Esophagus (tissue), 2 donors: ENCODE results near the gene CFAP119. TPM values are rescaled to one million over a fixed set of nuclear protein-coding genes. Genes with fewer than 3 reads are reported as not detected.

Source experiments
- H3K27ac ChIP-seq, 2 donors: one replicate each; pipeline ENCODE4 v1.5.1; 2013; ENCODE audit warnings: low read depth in 2 of 2, mild to moderate bottlenecking in 2 of 2, inconsistent platforms in 1 of 2, low read length in 1 of 2, moderate library complexity in 1 of 2
- H3K27me3 ChIP-seq, 2 donors: one replicate each; pipeline ENCODE4 v1.6.1; 2013; ENCODE audit warnings: low read length in 2 of 2, control low read depth in 1 of 2, mild to moderate bottlenecking in 1 of 2; ENCODE audit not compliant: insufficient read depth in 2 of 2, control insufficient read depth in 1 of 2
- H3K36me3 ChIP-seq, 2 donors: one replicate each; pipeline ENCODE4 v1.6.1; 2013; ENCODE audit warnings: low read length in 1 of 2; ENCODE audit not compliant: control insufficient read depth in 2 of 2, insufficient read depth in 2 of 2
- H3K4me1 ChIP-seq, 2 donors: one replicate each; pipeline ENCODE4 v1.6.1; 2013; ENCODE audit warnings: low read length in 1 of 2; ENCODE audit not compliant: control insufficient read depth in 2 of 2, insufficient read depth in 2 of 2
- H3K4me3 ChIP-seq, 2 donors: one replicate each; pipeline ENCODE4 v1.5.1; 2013; ENCODE audit warnings: low read length in 2 of 2, mild to moderate bottlenecking in 2 of 2, low read depth in 1 of 2, moderate library complexity in 1 of 2
- H3K9me3 ChIP-seq, 2 donors: one replicate each; pipeline ENCODE4 v1.6.1; 2013; ENCODE audit warnings: mild to moderate bottlenecking in 2 of 2, low read depth in 1 of 2, low read length in 1 of 2, moderate library complexity in 1 of 2; ENCODE audit not compliant: control insufficient read depth in 2 of 2, insufficient read depth in 1 of 2
- WGBS, 2 donors: extraction: QIAGEN DNeasy Blood & Tissue Kit; methylation state at CpG; one replicate each; pipeline ENCODE4 v1.1.7; 2013; 5-methylcytosine and 5-hydroxymethylcytosine counted together
- polyA plus RNA-seq, 2 donors: library from polyadenylated mRNA; stranded (reverse); fragments of 200-250 nt; gene quantifications; one replicate each; pipeline ENCODE4 v1.2.3, GENCODE V29; 2013
- donor health status: healthy with polysubstance abuse.
- donor health status: Bipolar disorder and iron deficiency.

CFAP119 gene
- polyA plus RNA-seq, 2 donors, result 3.5 to 6.2 TPM

DNA sequence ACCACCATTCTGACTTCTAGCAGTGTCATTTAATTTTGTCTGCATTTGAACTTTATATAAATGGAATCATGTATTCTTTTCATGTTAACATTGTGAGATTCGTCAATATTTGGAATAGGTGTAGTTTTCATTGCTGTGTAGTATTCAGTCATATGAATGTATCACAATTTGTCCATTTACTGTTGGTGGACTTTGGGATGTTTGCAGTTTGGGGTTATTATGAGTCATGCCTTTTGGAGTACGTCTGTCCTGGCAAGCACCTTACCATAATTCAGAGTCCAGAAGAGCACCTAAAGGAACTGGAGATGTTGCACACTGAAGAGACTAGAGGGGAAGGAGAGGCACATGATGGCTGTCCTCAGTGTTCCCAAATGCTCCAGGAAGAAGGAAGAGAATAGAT is 16.8 kb downstream of the CFAP119 start:
- Histone ChIP-seq H3K4me1 (peaks cover 0 to 14% of the 10 kb centered on the region in 2 donors), H3K27me3 (no peaks in the 10 kb centered on the region), H3K27ac (no peak overlapping the region), H3K9me3 (no peaks in the 10 kb centered on the region), H3K4me3 (no peak overlapping the region), H3K36me3 (peaks cover 7 to 11% of the 10 kb centered on the region in 2 donors)
- WGBS, 2 donors, result 60% methylated on average over 2 of the region's 2 CpGs

DNA sequence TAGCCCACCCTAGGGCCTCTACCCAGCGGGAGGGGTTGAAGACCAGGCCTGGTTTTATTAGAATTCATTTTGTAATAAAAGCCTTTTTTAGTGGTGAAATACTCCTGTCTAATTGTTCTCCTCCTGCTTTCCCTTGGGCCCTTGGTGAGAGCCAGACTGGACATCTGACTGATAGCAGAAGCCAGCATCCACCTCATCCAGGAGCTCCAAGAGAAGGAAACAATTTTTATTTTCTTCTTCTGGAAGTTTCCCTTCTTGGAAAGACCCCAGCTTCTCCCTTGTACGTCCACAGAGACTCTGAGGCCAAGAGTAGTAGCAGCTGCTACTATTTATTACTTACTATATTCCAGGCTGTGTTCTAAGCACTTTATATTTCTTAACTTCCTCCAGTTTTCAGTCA is 17.7 kb downstream of the CFAP119 start:
- Histone ChIP-seq H3K4me1 (peaks cover 0 to 18% of the 10 kb centered on the region in 2 donors), H3K36me3 (peaks cover 9 to 16% of the 10 kb centered on the region in 2 donors), H3K27ac (no peak overlapping the region), H3K27me3 (no peaks in the 10 kb centered on the region), H3K9me3 (no peaks in the 10 kb centered on the region), H3K4me3 (no peak overlapping the region)
- 83 to 84% methylated on average over 2 of the region's 2 CpGs for WGBS, 2 donors

GRCh38 chr16:30743716-30744115 is 18.1 kb downstream of the CFAP119 start:
- Histone ChIP-seq H3K4me3 (no peak overlapping the region), H3K9me3 (no peaks in the 10 kb centered on the region), H3K4me1 (peaks cover 0 to 15% of the 10 kb centered on the region in 2 donors), H3K36me3 (peaks cover 14 to 21% of the 10 kb centered on the region in 2 donors), H3K27ac (no peak overlapping the region), H3K27me3 (no peaks in the 10 kb centered on the region)
- 96 to 97% methylated on average over 11 of the region's 11 CpGs for WGBS, 2 donors

DNA sequence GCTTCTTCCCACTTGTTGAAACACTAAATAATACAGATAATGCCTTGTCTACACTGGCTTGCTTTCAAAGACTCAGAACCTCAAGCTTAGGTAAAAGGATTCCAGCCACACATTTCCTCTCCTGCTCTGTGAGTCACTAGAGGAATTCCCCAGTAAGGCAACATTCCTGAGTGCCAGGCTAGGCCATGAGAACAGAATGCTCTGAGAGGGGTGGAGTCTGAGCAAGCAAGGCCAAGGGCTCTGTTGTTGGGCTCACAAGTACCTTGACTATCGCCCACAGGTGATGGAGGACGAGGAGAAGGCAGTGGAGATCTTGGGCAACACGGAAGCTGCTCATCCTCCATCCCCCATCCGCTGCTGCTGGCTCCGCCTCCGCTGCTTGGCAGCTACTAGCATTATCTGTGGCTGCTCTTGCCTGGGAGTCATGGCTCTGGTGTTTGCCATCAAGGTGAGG is 20.4 kb downstream of the CFAP119 start:
- Histone ChIP-seq H3K27ac (peak overlapping the region; percentile 92 to 94), H3K9me3 (no peaks in the 10 kb centered on the region), H3K27me3 (no peaks in the 10 kb centered on the region), H3K4me3 (peak overlapping the region; percentile 41 to 48), H3K36me3 (peaks cover 32 to 42% of the 10 kb centered on the region in 2 donors), H3K4me1 (peaks cover 0 to 10% of the 10 kb centered on the region in 2 donors)
- WGBS, 2 donors, result 53 to 68% methylated on average over 6 of the region's 6 CpGs

DNA sequence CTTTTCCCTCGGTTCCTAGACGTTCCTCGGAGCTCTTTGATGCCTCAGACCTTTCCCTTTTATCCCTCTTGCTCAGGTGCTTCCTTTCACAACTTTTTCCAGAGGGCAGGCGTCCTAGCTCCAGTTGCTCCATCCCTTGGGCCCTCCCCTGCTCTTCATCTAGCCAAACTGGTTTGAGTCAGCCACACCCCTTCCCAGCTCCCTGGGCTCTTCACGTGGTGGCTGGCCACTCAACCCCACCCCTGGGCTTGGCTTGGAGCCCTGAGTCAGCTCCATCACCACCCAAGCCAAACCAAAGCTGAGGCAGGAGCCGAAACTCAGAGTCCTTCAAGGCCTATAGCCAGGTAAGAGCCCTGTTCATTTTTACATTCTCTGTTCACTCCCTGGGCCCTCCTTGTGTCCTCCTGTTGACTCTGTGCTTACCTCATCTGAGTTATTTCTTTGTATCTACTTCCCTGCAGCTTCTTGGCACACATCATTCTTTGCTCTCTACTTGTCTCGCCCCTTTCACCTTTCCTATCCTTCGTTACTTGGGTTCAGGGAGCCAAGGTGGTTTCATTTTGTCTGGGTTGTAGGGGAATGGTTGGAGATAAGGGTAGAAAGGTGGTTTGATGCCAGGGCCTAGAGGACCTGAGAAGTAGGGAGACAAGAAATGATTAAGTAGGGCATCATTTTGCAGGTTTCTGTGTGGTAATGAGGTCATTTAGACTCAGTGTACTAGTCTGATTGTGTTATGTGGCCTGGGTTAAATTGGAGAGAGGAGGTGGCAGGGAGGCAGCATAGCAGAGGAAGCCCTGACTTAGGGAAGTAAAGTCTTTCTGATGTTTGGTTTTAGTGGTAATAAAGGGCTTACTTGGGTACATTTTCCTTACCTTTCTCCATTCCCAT is 21.3 kb downstream of the CFAP119 start:
- 27 to 34% methylated on average over 8 of the region's 8 CpGs for WGBS, 2 donors
- peak overlapping the region; percentile 92 to 94 for H3K27ac ChIP-seq
- H3K36me3 ChIP-seq, result peaks cover 39 to 49% of the 10 kb centered on the region in 2 donors
- H3K4me1 ChIP-seq, result peaks cover 0 to 10% of the 10 kb centered on the region in 2 donors
- no peaks in the 10 kb centered on the region for H3K9me3 ChIP-seq
- H3K27me3 ChIP-seq, result no peaks in the 10 kb centered on the region
- peak overlapping the region; percentile 28 to 48 for H3K4me3 ChIP-seq

GRCh38 chr16:30738984-30739951 is 22.6 kb downstream of the CFAP119 start:
- WGBS, 2 donors, result 87 to 91% methylated on average over 37 of the region's 37 CpGs
- Histone ChIP-seq H3K4me3 (no peak overlapping the region), H3K9me3 (no peaks in the 10 kb centered on the region), H3K36me3 (peaks cover 41 to 48% of the 10 kb centered on the region in 2 donors), H3K4me1 (peaks cover 0 to 10% of the 10 kb centered on the region in 2 donors), H3K27me3 (no peaks in the 10 kb centered on the region), H3K27ac (peak overlapping the region; percentile 92 to 94)

GRCh38 chr16:30737794-30738648 is 23.8 kb downstream of the CFAP119 start:
- 93% methylated on average over 25 of the region's 25 CpGs for WGBS, 2 donors
- Histone ChIP-seq H3K36me3 (peaks cover 43 to 52% of the 10 kb centered on the region in 2 donors), H3K4me1 (peaks cover 0 to 10% of the 10 kb centered on the region in 2 donors), H3K9me3 (no peaks in the 10 kb centered on the region), H3K27me3 (no peaks in the 10 kb centered on the region), H3K4me3 (no peak overlapping the region), H3K27ac (no peak overlapping the region)

- peaks cover 47 to 54% of the 10 kb centered on the region in 2 donors for H3K36me3 ChIP-seq
- H3K27me3 ChIP-seq, result no peaks in the 10 kb centered on the region
- 90 to 92% methylated on average over 17 of the region's 17 CpGs for WGBS, 2 donors
Measured at GRCh38 chr16:30736995-30737793, 24.7 kb downstream of the CFAP119 start.

More at GRCh38 chr16:30736995-30737793, 24.7 kb downstream of the CFAP119 start:
- Histone ChIP-seq H3K9me3 (no peaks in the 10 kb centered on the region), H3K27ac (no peak overlapping the region), H3K4me1 (peaks cover 0 to 10% of the 10 kb centered on the region in 2 donors), H3K4me3 (no peak overlapping the region)
